Lower lobe of right lung (tissue), 2 donors: ENCODE data around the gene PELO. TPM values are rescaled to one million over a fixed set of nuclear protein-coding genes. Genes with fewer than 3 reads are reported as not detected.
A peak's percentile ranks its signal among the peaks of the same experiment; 100 is the strongest.

Experiments
- ATAC-seq, 2 donors: fragments of 200-7000 bp; cut with Tn5 transposase; one replicate each; pipeline ENCODE4 v1.9.1; 2020 to 2022; ENCODE audit warnings: mild to moderate bottlenecking in 2 of 2, moderate library complexity in 2 of 2
- DNase-seq: peaks from one replicate; pipeline ENCODE4 v3.0.0-alpha.2; 2020
- H3K27ac ChIP-seq: fragments of 200-600 bp; one replicate; pipeline ENCODE4 v1.8.0; 2022
- H3K27me3 ChIP-seq: fragments of 200-600 bp; one replicate; pipeline ENCODE4 v1.8.0; 2022; ENCODE audit warnings: low read depth
- H3K36me3 ChIP-seq: fragments of 200-600 bp; one replicate; pipeline ENCODE4 v1.8.0; 2022; ENCODE audit warnings: mild to moderate bottlenecking
- H3K4me1 ChIP-seq: fragments of 200-600 bp; one replicate; pipeline ENCODE4 v1.8.0; 2022
- H3K4me3 ChIP-seq: fragments of 200-600 bp; one replicate; pipeline ENCODE4 v1.8.0; 2022; ENCODE audit warnings: mild to moderate bottlenecking
- H3K9me3 ChIP-seq: fragments of 200-600 bp; one replicate; pipeline ENCODE4 v1.8.0; 2022
- CTCF ChIP-seq: fragments of 200-600 bp; IDR thresholded peaks from one replicate; pipeline ENCODE4 v1.8.0; 2022; ENCODE audit warnings: antibody characterized with exemption, mild to moderate bottlenecking
- intact Hi-C: fragments of 100-400 bp; cut with DNase I; formaldehyde crosslinking; loops from one replicate; pipeline ENCODE4 v1.11.0; 2022
- total RNA-seq: library from RNA; stranded (reverse); fragmentation: NEBNext Ultra II Directional; extraction: Animal tissue kit (Norgen Biotek cat#: 25700); gene quantifications from one replicate; pipeline ENCODE4 v1.2.1, GENCODE V29; 2021
- donor health status: DM: no; HTN: yes; CAD: no; lungs with severe emphysema.

Gene PELO
- total RNA-seq, 1 donor from 2014 or later, result 31.5 TPM

- Histone ChIP-seq H3K27me3 (no peaks in the 10 kb centered on the region), H3K27ac (no peak overlapping the region), H3K9me3 (no peaks in the 10 kb centered on the region), H3K36me3 (no peaks in the 10 kb centered on the region), H3K4me1 (peaks cover 6% of the 10 kb centered on the region), H3K4me3 (no peak overlapping the region)
- DNase-seq (no peak), ATAC-seq (no peak)
- intact Hi-C loops, result no loop called here
- TF ChIP-seq CTCF, result no peak
Measured at GRCh38 chr5:52779213-52779612, 8.5 kb upstream of the PELO start.

GRCh38 chr5:52783226-52783959 lies 4.3 kb upstream of the PELO start:
- no peak overlapping the region for H3K27ac ChIP-seq
- DNase-seq (no peak), ATAC-seq (no peak)
- no peak for TF ChIP-seq CTCF
- H3K36me3 ChIP-seq, result no peaks in the 10 kb centered on the region
- no peaks in the 10 kb centered on the region for H3K27me3 ChIP-seq
- intact Hi-C loops, result no loop called here
- peaks cover 10% of the 10 kb centered on the region for H3K4me1 ChIP-seq
- no peaks in the 10 kb centered on the region for H3K9me3 ChIP-seq
- H3K4me3 ChIP-seq, result no peak overlapping the region

- no peak for DNase-seq
- intact Hi-C loops, result loop anchor here (5.0 kb wide), 1 partner anchor 133 kb away; no protein-coding TSS in a partner anchor
- Histone ChIP-seq H3K9me3 (no peaks in the 10 kb centered on the region), H3K27ac (no peak overlapping the region), H3K4me3 (no peak overlapping the region), H3K4me1 (peaks cover 10% of the 10 kb centered on the region), H3K27me3 (no peaks in the 10 kb centered on the region), H3K36me3 (no peaks in the 10 kb centered on the region)
- ATAC-seq, result no peak
- TF ChIP-seq CTCF, result no peak
Measured at GRCh38 chr5:52784737-52785136, 3.0 kb upstream of the PELO start.

GRCh38 chr5:52786391-52786790 lies 1.3 kb upstream of the PELO start:
- Histone ChIP-seq H3K9me3 (no peaks in the 10 kb centered on the region), H3K4me1 (peaks cover 10% of the 10 kb centered on the region), H3K27ac (peak overlapping the region; percentile 91), H3K27me3 (no peaks in the 10 kb centered on the region), H3K36me3 (no peaks in the 10 kb centered on the region), H3K4me3 (no peak overlapping the region)
- no peak for TF ChIP-seq CTCF
- ATAC-seq (no peak), DNase-seq (no peak)
- intact Hi-C loops, result loop anchor here (5.0 kb wide), 1 partner anchor 131 kb away; no protein-coding TSS in a partner anchor

- Histone ChIP-seq H3K36me3 (no peaks in the 10 kb centered on the region), H3K27me3 (no peaks in the 10 kb centered on the region), H3K9me3 (no peaks in the 10 kb centered on the region), H3K4me1 (peaks cover 10% of the 10 kb centered on the region), H3K27ac (peak overlapping the region; percentile 91), H3K4me3 (peak overlapping the region; percentile 72)
- ATAC-seq (peak; percentile 71 to 83), DNase-seq (peak; percentile 32)
- intact Hi-C loops, result loop anchor here (5.0 kb wide), 1 partner anchor 130 kb away; no protein-coding TSS in a partner anchor
- peak; percentile 34 for TF ChIP-seq CTCF
Measured at GRCh38 chr5:52786949-52787599, 642 bp upstream of the PELO start.
